NT2/D1 (cell line): Measurements from ENCODE around the gene SLC25A45.
"Not testable (repeated sequence)": the region's sequence is repeated elsewhere in the genome, so short reads cannot be mapped to it uniquely, and the experiment has no call there.

Experiments
- DNase-seq: peaks from one replicate; pipeline ENCODE4 v3.0.0-alpha.2; 2011; ENCODE audit warnings: low read depth, low spot score
- H3K27me3 ChIP-seq: 2 replicates; pipeline ENCODE4 v1.6.0; 2011; ENCODE audit warnings: mild to moderate bottlenecking; ENCODE audit not compliant: insufficient read length, insufficient read depth
- H3K36me3 ChIP-seq: 2 replicates; pipeline ENCODE4 v1.6.1; 2011; ENCODE audit warnings: mild to moderate bottlenecking, low read length, mixed read lengths; ENCODE audit not compliant: insufficient read depth, insufficient read length
- H3K4me1 ChIP-seq: 2 replicates; pipeline ENCODE4 v1.5.1; 2011; ENCODE audit not compliant: insufficient read depth, insufficient read length
- H3K4me3 ChIP-seq: 2 replicates; pipeline ENCODE4 v1.5.1; 2011; ENCODE audit warnings: low read depth; ENCODE audit not compliant: insufficient read length
- H3K9ac ChIP-seq: 2 replicates; pipeline ENCODE4 v1.6.0; 2011; ENCODE audit warnings: low read depth; ENCODE audit not compliant: insufficient read length
- H3K9me3 ChIP-seq: 2 replicates; pipeline ENCODE4 v1.5.1; 2011; ENCODE audit warnings: mild to moderate bottlenecking, low read length; ENCODE audit not compliant: insufficient read depth
- SUZ12 ChIP-seq: IDR thresholded peaks from 2 replicates; pipeline ENCODE4 v1.6.1; 2011; ENCODE audit not compliant: insufficient read length, insufficient read depth; ENCODE audit errors: extremely low read depth
- YY1 ChIP-seq: IDR thresholded peaks from 2 replicates; pipeline ENCODE4 v1.6.1; 2011; ENCODE audit not compliant: insufficient read length, insufficient read depth
- ZNF274 ChIP-seq: IDR thresholded peaks from 2 replicates; pipeline ENCODE4 v1.6.1; 2011; ENCODE audit warnings: mild to moderate bottlenecking, low read depth, low read length

Gene SLC25A45

GRCh38 chr11:65352783-65353182, 29.7 kb downstream of the SLC25A45 start:
- Histone ChIP-seq H3K9me3 (no peaks in the 10 kb centered on the region), H3K27me3 (peaks cover 19% of the 10 kb centered on the region), H3K36me3 (peaks cover 54% of the 10 kb centered on the region), H3K9ac (no peak overlapping the region), H3K4me1 (peaks cover 13% of the 10 kb centered on the region), H3K4me3 (no peak overlapping the region)
- no peak for DNase-seq
- TF ChIP-seq ZNF274 = no peak
- no peak for TF ChIP-seq YY1
- no peak for TF ChIP-seq SUZ12

GRCh38 chr11:65351511-65351910, 30.9 kb downstream of the SLC25A45 start:
- DNase-seq = no peak
- TF ChIP-seq SUZ12 = no peak
- TF ChIP-seq ZNF274 = no peak
- TF ChIP-seq YY1 = no peak
- Histone ChIP-seq H3K4me3 (no peak overlapping the region), H3K4me1 (peaks cover 13% of the 10 kb centered on the region), H3K9ac (no peak overlapping the region), H3K9me3 (no peaks in the 10 kb centered on the region), H3K27me3 (peaks cover 13% of the 10 kb centered on the region), H3K36me3 (peaks cover 65% of the 10 kb centered on the region)

- H3K9ac ChIP-seq = no peak overlapping the region
- H3K27me3 ChIP-seq = no peaks in the 10 kb centered on the region
- H3K9me3 ChIP-seq = no peaks in the 10 kb centered on the region
- TF ChIP-seq ZNF274 = no peak
- no peak for TF ChIP-seq YY1
- TF ChIP-seq SUZ12 = no peak
- DNase-seq = no peak
- peaks cover 5% of the 10 kb centered on the region for H3K4me1 ChIP-seq
- H3K36me3 ChIP-seq = peaks cover 84% of the 10 kb centered on the region
- no peak overlapping the region for H3K4me3 ChIP-seq
These were observed 40.6 kb downstream of the SLC25A45 start for GRCh38 chr11:65341856-65342255.

- no peak for DNase-seq
- peaks cover 5% of the 10 kb centered on the region for H3K4me1 ChIP-seq
- no peaks in the 10 kb centered on the region for H3K9me3 ChIP-seq
- no peaks in the 10 kb centered on the region for H3K27me3 ChIP-seq
- H3K36me3 ChIP-seq = peaks cover 78% of the 10 kb centered on the region
- no peak overlapping the region for H3K9ac ChIP-seq
- H3K4me3 ChIP-seq = no peak overlapping the region
- TF ChIP-seq YY1 (no peak), ZNF274 (no peak), SUZ12 (no peak)
These were observed 42.2 kb downstream of the SLC25A45 start for GRCh38 chr11:65340226-65340625.

- Histone ChIP-seq H3K9ac (no peak overlapping the region), H3K4me1 (peaks cover 5% of the 10 kb centered on the region), H3K4me3 (no peak overlapping the region), H3K36me3 (peaks cover 62% of the 10 kb centered on the region), H3K9me3 (no peaks in the 10 kb centered on the region), H3K27me3 (no peaks in the 10 kb centered on the region)
- DNase-seq = no peak
- TF ChIP-seq ZNF274 (no peak), YY1 (no peak), SUZ12 (no peak)
These were observed 43.8 kb downstream of the SLC25A45 start for GRCh38 chr11:65338676-65339075.

GRCh38 chr11:65334696-65335295, 47.6 kb downstream of the SLC25A45 start:
- Histone ChIP-seq H3K9me3 (no peaks in the 10 kb centered on the region), H3K9ac (peak overlapping the region; percentile 100), H3K36me3 (peaks cover 31% of the 10 kb centered on the region), H3K4me1 (peaks cover 5% of the 10 kb centered on the region), H3K27me3 (no peaks in the 10 kb centered on the region), H3K4me3 (peak overlapping the region; percentile 99)
- TF ChIP-seq ZNF274 = no peak
- TF ChIP-seq SUZ12 = no peak
- no peak for TF ChIP-seq YY1
- DNase-seq = no peak

- peaks cover 13% of the 10 kb centered on the region for H3K36me3 ChIP-seq
- not testable (repeated sequence) for H3K4me3 ChIP-seq, DNase-seq, H3K4me1 ChIP-seq, H3K9ac ChIP-seq, H3K27me3 ChIP-seq, H3K9me3 ChIP-seq
These were observed 49.9 kb downstream of the SLC25A45 start for GRCh38 chr11:65332591-65332990.

GRCh38 chr11:65330544-65330943, 51.9 kb downstream of the SLC25A45 start:
- H3K9ac ChIP-seq = no peak overlapping the region
- DNase-seq = no peak
- no peaks in the 10 kb centered on the region for H3K9me3 ChIP-seq
- no peaks in the 10 kb centered on the region for H3K4me1 ChIP-seq
- no peak overlapping the region for H3K4me3 ChIP-seq
- peaks cover 2% of the 10 kb centered on the region for H3K36me3 ChIP-seq
- TF ChIP-seq SUZ12 (no peak), YY1 (no peak), ZNF274 (no peak)
- H3K27me3 ChIP-seq = no peaks in the 10 kb centered on the region
